Endothelial cell of umbilical vein (primary cell): ENCODE data around the gene SMOC1. TPM values are rescaled to one million over a fixed set of nuclear protein-coding genes. Genes with fewer than 3 reads are reported as not detected.

Experiments used
- BruUV-seq: library from RNA; stranded (reverse); fragments of 400-500 nt; replicated peaks from 2 replicates; lab custom pipeline; 2021; lab: Mats Ljungman, UMichigan
- CTCF ChIA-PET: fragments of 300-600, 350-600 bp; sonication (Branson Sonifier 250); formaldehyde crosslinking; loops from one replicate; lab custom pipeline; 2021; ENCODE audit warnings: antibody characterized with exemption, inconsistent platforms; lab: Charles Lee
- POLR2A ChIA-PET: fragments of 300-600, 350-600 bp; sonication (Branson Sonifier 250); formaldehyde crosslinking; loops from one replicate; lab custom pipeline; 2021; ENCODE audit warnings: antibody characterized with exemption, inconsistent platforms; lab: Charles Lee
- DNase-seq: peaks from one replicate; pipeline ENCODE4 v3.0.0-alpha.2; 2011; ENCODE audit warnings: low read depth, low spot score
- FAIRE-seq: peaks from 2 replicates; lab custom pipeline; 2011; peaks lifted over from hg19 to GRCh38; lab: Jason Lieb, UNC
- H2AFZ ChIP-seq: 2 replicates; pipeline ENCODE4 v1.6.0; 2012; ENCODE audit warnings: low read depth, low read length, control low read depth, inconsistent platforms
- H3K27ac ChIP-seq: 2 replicates; pipeline ENCODE4 v1.5.1; 2011; ENCODE audit warnings: low read depth, mild to moderate bottlenecking, control low read depth, low read length, moderate library complexity; ENCODE audit not compliant: insufficient read depth
- H3K27me3 ChIP-seq, 2 experiments: 2 replicates each; pipeline versions ENCODE4 v1.6.0 to v1.6.1; 2011; ENCODE audit warnings: low read length in 2 of 2, mixed read lengths in 1 of 2; ENCODE audit not compliant: control insufficient read depth in 2 of 2, insufficient read depth in 2 of 2
- H3K36me3 ChIP-seq, 2 experiments: 2 replicates in 1 of 2; 3 replicates in 1 of 2; pipeline ENCODE4 v1.5.1; 2011; ENCODE audit warnings: low read length in 2 of 2, mild to moderate bottlenecking in 1 of 2, moderate library complexity in 1 of 2; ENCODE audit not compliant: control insufficient read depth in 2 of 2, insufficient read depth in 2 of 2; ENCODE audit errors: extremely low read depth in 1 of 2
- H3K4me1 ChIP-seq: 3 replicates; pipeline ENCODE4 v1.5.1; 2011; ENCODE audit warnings: mild to moderate bottlenecking, low read length; ENCODE audit not compliant: control insufficient read depth, insufficient read depth; ENCODE audit errors: extremely low read depth
- H3K4me2 ChIP-seq: 2 replicates; pipeline ENCODE4 v1.6.1; 2011; ENCODE audit warnings: low read length, control low read depth, mixed read lengths; ENCODE audit not compliant: insufficient read depth
- H3K4me3 ChIP-seq, 3 experiments: fragments of 200-600 bp in 1 of 3; sonication (generic), shearing (Covaris generic) in 1 of 3; replicated peaks in 1 of 3; 2 replicates each; pipeline ENCODE4 v1.5.1; 2011 to 2016; ENCODE audit warnings: control low read depth in 3 of 3, low read length in 3 of 3, mild to moderate bottlenecking in 2 of 3, inconsistent platforms in 1 of 3, low read depth in 1 of 3, moderate library complexity in 1 of 3; ENCODE audit not compliant: insufficient read depth in 1 of 3
- H3K79me2 ChIP-seq: 2 replicates; pipeline ENCODE4 v1.6.0; 2012; ENCODE audit warnings: low read length, inconsistent platforms; ENCODE audit not compliant: control insufficient read depth, insufficient read depth
- H3K9ac ChIP-seq: replicated peaks from 2 replicates; pipeline ENCODE3; 2011; ENCODE audit warnings: low read length, control low read depth; ENCODE audit not compliant: insufficient read depth; ENCODE audit errors: extremely low read depth
- H3K9me1 ChIP-seq: replicated peaks from 3 replicates; pipeline ENCODE4 v1.6.0; 2011; ENCODE audit warnings: mild to moderate bottlenecking, low read length; ENCODE audit not compliant: control insufficient read depth, insufficient read depth; ENCODE audit errors: extremely low read depth
- H3K9me3 ChIP-seq: replicated peaks from 2 replicates; pipeline ENCODE4 v1.5.1; 2012; ENCODE audit warnings: low read length, inconsistent platforms; ENCODE audit not compliant: control insufficient read depth, insufficient read depth
- H4K20me1 ChIP-seq: replicated peaks from 2 replicates; pipeline ENCODE3; 2011; ENCODE audit warnings: mild to moderate bottlenecking, low read length; ENCODE audit not compliant: control insufficient read depth, insufficient read depth; ENCODE audit errors: extremely low read depth
- EZH2 ChIP-seq: IDR thresholded peaks from 2 replicates; pipeline ENCODE4 v1.6.1; 2012; ENCODE audit warnings: borderline replicate concordance, low read depth, mild to moderate bottlenecking, moderate library complexity, low read length, inconsistent platforms; ENCODE audit not compliant: severe bottlenecking
- FOS ChIP-seq: IDR thresholded peaks from 2 replicates; pipeline ENCODE4 v1.6.1; 2011; ENCODE audit warnings: mild to moderate bottlenecking, low read length, moderate library complexity, borderline replicate concordance; ENCODE audit not compliant: insufficient read depth
- GATA2 ChIP-seq: IDR thresholded peaks from 2 replicates; pipeline ENCODE4 v1.7.0; 2011; ENCODE audit warnings: low read depth, mild to moderate bottlenecking, moderate library complexity, mixed read lengths, low read length; ENCODE audit not compliant: insufficient read length, insufficient read depth
- JUN ChIP-seq: IDR thresholded peaks from 2 replicates; pipeline ENCODE4 v1.6.1; 2011; ENCODE audit warnings: borderline replicate concordance, low read depth; ENCODE audit not compliant: insufficient read length, insufficient read depth
- MYC ChIP-seq: IDR thresholded peaks from one replicate; pipeline ENCODE4 v1.6.1; 2011; ENCODE audit warnings: mild to moderate bottlenecking, low read depth, low read length
- POLR2A ChIP-seq: IDR thresholded peaks from 2 replicates; pipeline ENCODE4 v1.6.1; 2012; ENCODE audit warnings: low read depth, mild to moderate bottlenecking, control low read depth, low read length
- POLR2AphosphoS5 ChIP-seq: IDR thresholded peaks from 2 replicates; pipeline ENCODE4 v1.6.1; 2012; ENCODE audit warnings: low read depth, mild to moderate bottlenecking, control low read depth, low read length, moderate library complexity; ENCODE audit not compliant: insufficient read depth
- dilution Hi-C: fragments of 300-500 bp; cut with MboI; formaldehyde crosslinking; loops from one replicate; pipeline ENCODE4 v1.15.0; 2019; ENCODE audit warnings: low sequenced_read_pairs; ENCODE audit not compliant: extremely low pct_ligation_motif_present
- intact Hi-C: fragments of 100-400 bp; cut with micrococcal nuclease; formaldehyde crosslinking; loops from one replicate; pipeline ENCODE4 v1.10.0; 2022
- polyA plus RNA-seq, 4 experiments: library from polyadenylated mRNA; depleted of rRNA in 3 of 4; stranded (reverse) in 3 of 4; unstranded in 1 of 4; fragments of >200 nt; gene quantifications; 2 replicates each; pipeline versions ENCODE4 v1.2.1 to v1.2.3, GENCODE V29; 2011 to 2012; ENCODE audit warnings: missing spikeins in 1 of 4
- total RNA-seq: library from RNA; stranded (reverse); gene quantifications from 2 replicates; pipeline ENCODE4 v1.2.3, GENCODE V29; 2021
- TF ChIP-seq, protein P1 (sequence below), 2 donors: IDR thresholded peaks; 1 replicate in 1 of 2; 2 replicates in 1 of 2; pipeline ENCODE4 v1.5.1; 2011; ENCODE audit warnings: low read length in 2 of 2, mild to moderate bottlenecking in 2 of 2, moderate library complexity in 2 of 2, control low read depth in 1 of 2, inconsistent platforms in 1 of 2, low read depth in 1 of 2; ENCODE audit not compliant: insufficient read depth in 1 of 2; ENCODE audit errors: extremely low read depth in 1 of 2
- TF ChIP-seq, protein P2 (sequence below): IDR thresholded peaks from 2 replicates; pipeline ENCODE4 v1.6.1; 2011; ENCODE audit not compliant: insufficient read depth, insufficient read length

The SMOC1 gene
- total and polyA plus RNA-seq, 2 donors (not counting 3 experiments of a cell fraction or from before 2014, with no cell fraction given): 0.97 to 1.1 TPM

DNA sequence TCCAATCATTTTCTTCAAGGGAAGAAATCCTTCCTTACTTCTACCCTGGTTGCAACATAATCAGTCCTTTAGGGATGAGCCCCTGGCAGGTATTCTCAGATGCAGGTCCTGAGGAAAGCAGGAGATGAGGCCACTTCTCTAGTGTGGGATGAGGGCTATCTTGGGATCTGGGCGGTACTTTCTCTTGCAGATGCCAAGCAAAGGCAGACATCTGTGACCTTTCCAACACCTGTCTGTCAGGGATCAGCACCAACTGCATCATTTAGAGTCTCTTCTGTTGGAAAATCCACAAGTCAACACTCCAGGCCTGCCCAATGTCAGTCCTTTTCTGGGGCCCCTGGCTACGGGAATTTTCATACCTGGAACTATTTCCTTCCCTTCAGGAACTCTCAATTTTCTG is 180.3 kb downstream of the SMOC1 start:
- no peak overlapping the region for H2AFZ ChIP-seq
- ChIA-PET CTCF (no interaction called here), POLR2A (no interaction called here)
- H3K27me3 ChIP-seq: no peaks in the 10 kb centered on the region
- H3K36me3 ChIP-seq: no peaks in the 10 kb centered on the region
- H3K4me2 ChIP-seq: no peak overlapping the region
- intact Hi-C loops: no loop called here
- H3K79me2 ChIP-seq: no peaks in the 10 kb centered on the region
- H3K4me1 ChIP-seq: no peaks in the 10 kb centered on the region
- BruUV-seq: no TSS peak
- no peak overlapping the region for H3K27ac ChIP-seq
- no peak for FAIRE-seq
- no peak overlapping the region for H3K9ac ChIP-seq
- TF ChIP-seq, protein P1, sequence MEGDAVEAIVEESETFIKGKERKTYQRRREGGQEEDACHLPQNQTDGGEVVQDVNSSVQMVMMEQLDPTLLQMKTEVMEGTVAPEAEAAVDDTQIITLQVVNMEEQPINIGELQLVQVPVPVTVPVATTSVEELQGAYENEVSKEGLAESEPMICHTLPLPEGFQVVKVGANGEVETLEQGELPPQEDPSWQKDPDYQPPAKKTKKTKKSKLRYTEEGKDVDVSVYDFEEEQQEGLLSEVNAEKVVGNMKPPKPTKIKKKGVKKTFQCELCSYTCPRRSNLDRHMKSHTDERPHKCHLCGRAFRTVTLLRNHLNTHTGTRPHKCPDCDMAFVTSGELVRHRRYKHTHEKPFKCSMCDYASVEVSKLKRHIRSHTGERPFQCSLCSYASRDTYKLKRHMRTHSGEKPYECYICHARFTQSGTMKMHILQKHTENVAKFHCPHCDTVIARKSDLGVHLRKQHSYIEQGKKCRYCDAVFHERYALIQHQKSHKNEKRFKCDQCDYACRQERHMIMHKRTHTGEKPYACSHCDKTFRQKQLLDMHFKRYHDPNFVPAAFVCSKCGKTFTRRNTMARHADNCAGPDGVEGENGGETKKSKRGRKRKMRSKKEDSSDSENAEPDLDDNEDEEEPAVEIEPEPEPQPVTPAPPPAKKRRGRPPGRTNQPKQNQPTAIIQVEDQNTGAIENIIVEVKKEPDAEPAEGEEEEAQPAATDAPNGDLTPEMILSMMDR (IDR thresholded peaks at IDR 0.05; ENCODE audit: extremely low read depth in 1 of 2, insufficient read depth in 1 of 2, low read depth in 1 of 2, low read length in 2 of 2): no peak
- no peak for TF ChIP-seq GATA2
- no peak for TF ChIP-seq JUN
- no peak for TF ChIP-seq MYC
- no peak for TF ChIP-seq EZH2
- TF ChIP-seq POLR2AphosphoS5: no peak
- TF ChIP-seq POLR2A: no peak
- no peak for TF ChIP-seq FOS
- TF ChIP-seq, protein P2, sequence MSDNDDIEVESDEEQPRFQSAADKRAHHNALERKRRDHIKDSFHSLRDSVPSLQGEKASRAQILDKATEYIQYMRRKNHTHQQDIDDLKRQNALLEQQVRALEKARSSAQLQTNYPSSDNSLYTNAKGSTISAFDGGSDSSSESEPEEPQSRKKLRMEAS: no peak
- H3K9me3 ChIP-seq: no peaks in the 10 kb centered on the region
- H3K9me1 ChIP-seq: no peaks in the 10 kb centered on the region
- H4K20me1 ChIP-seq: no peaks in the 10 kb centered on the region
- dilution Hi-C loops: no loop called here
- no peak overlapping the region for H3K4me3 ChIP-seq
- DNase-seq: no peak
